Transverse colon (tissue), 4 donors: Measurements from ENCODE around the gene SCLT1. TPM values are rescaled to one million over a fixed set of nuclear protein-coding genes. Genes with fewer than 3 reads are reported as not detected.

ENCODE experiments used
- DNase-seq: peaks from one replicate; pipeline ENCODE4 v3.0.0-alpha.2; 2019
- H3K27ac ChIP-seq, 4 donors: fragments of 200-600 bp; sonication (generic); 2 replicates each; pipeline ENCODE4 v1.5.1; 2016 to 2018; ENCODE audit warnings: inconsistent platforms in 4 of 4
- H3K27me3 ChIP-seq: fragments of 200-600 bp; sonication (generic); 2 replicates; pipeline ENCODE4 v1.5.1; 2017; ENCODE audit warnings: inconsistent platforms
- H3K36me3 ChIP-seq, 4 donors: fragments of 200-600 bp; sonication (generic); 2 replicates each; pipeline ENCODE4 v1.5.1; 2017 to 2019; ENCODE audit warnings: inconsistent platforms in 4 of 4
- H3K4me1 ChIP-seq, 4 donors: fragments of 200-600 bp; sonication (generic); 2 replicates each; pipeline ENCODE4 v1.5.1; 2017 to 2020; ENCODE audit warnings: inconsistent platforms in 4 of 4
- H3K4me3 ChIP-seq, 4 donors: fragments of 200-600 bp; sonication (generic); 1 replicate in 1 of 4; 2 replicates in 3 of 4; pipeline versions ENCODE4 v1.5.1 to v1.6.1; 2017 to 2019; ENCODE audit warnings: inconsistent platforms in 4 of 4
- H3K9me3 ChIP-seq, 2 donors: fragments of 200-600 bp; sonication (generic); 2 replicates each; pipeline ENCODE4 v1.5.1; 2017 to 2019; ENCODE audit warnings: inconsistent platforms in 2 of 2
- CTCF ChIP-seq, 5 experiments: fragments of 200-600 bp in 3 of 5; fragments of 450-650 bp in 2 of 5; sonication (generic) in 3 of 5; IDR thresholded peaks; 1 replicate in 2 of 5; 2 replicates in 3 of 5; pipeline ENCODE4 v1.5.1; 2016 to 2017; ENCODE audit warnings: antibody characterized with exemption in 5 of 5, inconsistent platforms in 3 of 5, mild to moderate bottlenecking in 2 of 5, moderate library complexity in 1 of 5
- EP300 ChIP-seq: sonication (generic); formaldehyde crosslinking; IDR thresholded peaks from one replicate; pipeline ENCODE4 v1.6.1; 2017; ENCODE audit warnings: antibody characterized with exemption, low read depth
- POLR2A ChIP-seq: fragments of 450-650 bp; IDR thresholded peaks from one replicate; pipeline ENCODE4 v1.6.1; 2016; ENCODE audit warnings: antibody characterized with exemption, mild to moderate bottlenecking, moderate library complexity
- POLR2AphosphoS5 ChIP-seq, 3 donors: sonication (generic); formaldehyde crosslinking; IDR thresholded peaks; one replicate each; pipeline ENCODE4 v1.6.1; 2016; ENCODE audit warnings: antibody characterized with exemption in 3 of 3
- WGBS, 2 donors: methylation state at CpG; one replicate each; pipeline ENCODE4 v1.1.5; 2018; ENCODE audit warnings: low coverage in 1 of 2; 5-methylcytosine and 5-hydroxymethylcytosine counted together
- in situ Hi-C, 4 donors: fragments of 200-750 bp; cut with MboI; loops; one replicate each; pipeline versions ENCODE4 v1.15.0 to v1.15.1; 2017; ENCODE audit warnings: low sequenced_read_pairs in 3 of 4, low pct_ligation_motif_present in 1 of 4, low pct_unique_long_range_greater_than_20kb in 1 of 4
- intact Hi-C: fragments of 100-400 bp; cut with DNase I; formaldehyde crosslinking; loops from one replicate; pipeline ENCODE4 v1.15.1; 2023; ENCODE audit warnings: low total_unique reads
- total RNA-seq, 4 donors: library from RNA; depleted of rRNA; stranded (reverse); fragments of >200 nt; gene quantifications; one replicate each; pipeline ENCODE4 v1.1.0, GENCODE V29; 2016

SCLT1 gene
- total RNA-seq, 4 donors from 2014 or later: 10.1 to 29.9 (median 14.3) TPM

- H3K27ac ChIP-seq: no peak overlapping the region
- no peaks in the 10 kb centered on the region for H3K27me3 ChIP-seq
- in situ Hi-C loops: no loop called here
- peaks cover 23 to 33% of the 10 kb centered on the region in 2 donors for H3K9me3 ChIP-seq
- DNase-seq: no peak
- intact Hi-C loops: loop anchor here (10.0 kb wide), 1 partner anchor 50 kb away; no protein-coding TSS in a partner anchor
- no peaks in the 10 kb centered on the region for H3K36me3 ChIP-seq
- no peak for TF ChIP-seq POLR2A
- TF ChIP-seq POLR2AphosphoS5 (IDR thresholded peaks at IDR 0.05): no peak
- TF ChIP-seq CTCF (IDR thresholded peaks at IDR 0.05): no peak
- TF ChIP-seq EP300: no peak
- H3K4me1 ChIP-seq: no peaks in the 10 kb centered on the region
- H3K4me3 ChIP-seq: no peak overlapping the region
- WGBS, 2 donors: 90 to 94% methylated on average over 2 to 5 of the region's 5 CpGs
These were observed 78.5 kb downstream of the SCLT1 start for GRCh38 chr4:129014566-129015509.

GRCh38 chr4:129008096-129008495 lies 85.2 kb downstream of the SCLT1 start:
- Histone ChIP-seq H3K9me3 (peaks cover 37 to 42% of the 10 kb centered on the region in 2 donors), H3K27ac (no peak overlapping the region), H3K4me3 (no peak overlapping the region), H3K36me3 (no peaks in the 10 kb centered on the region), H3K4me1 (no peaks in the 10 kb centered on the region), H3K27me3 (no peaks in the 10 kb centered on the region)
- intact Hi-C loops: no loop called here
- WGBS, 2 donors: 95 to 96% methylated on average over 4 of the region's 4 CpGs
- in situ Hi-C loops: no loop called here
- DNase-seq: no peak
- TF ChIP-seq CTCF (IDR thresholded peaks at IDR 0.05) (no peak), POLR2AphosphoS5 (IDR thresholded peaks at IDR 0.05) (no peak), EP300 (no peak), POLR2A (no peak)

GRCh38 chr4:128986908-128987307 lies 106.4 kb downstream of the SCLT1 start:
- in situ Hi-C loops (no loop called here), intact Hi-C loops (no loop called here)
- no peak overlapping the region for H3K4me3 ChIP-seq
- H3K36me3 ChIP-seq: peaks cover 0 to 6% (median 0%) of the 10 kb centered on the region in 4 donors
- H3K27ac ChIP-seq: no peak overlapping the region
- WGBS, 2 donors: 93 to 100% methylated on average over 2 to 4 of the region's 4 CpGs
- peaks cover 0 to 4% of the 10 kb centered on the region in 2 donors for H3K9me3 ChIP-seq
- H3K4me1 ChIP-seq: no peaks in the 10 kb centered on the region
- DNase-seq: no peak
- H3K27me3 ChIP-seq: no peaks in the 10 kb centered on the region
- TF ChIP-seq POLR2A: no peak
- no peak for TF ChIP-seq EP300
- no peak for TF ChIP-seq POLR2AphosphoS5 (IDR thresholded peaks at IDR 0.05)
- TF ChIP-seq CTCF (IDR thresholded peaks at IDR 0.05): no peak

GRCh38 chr4:128986019-128986418 lies 107.3 kb downstream of the SCLT1 start:
- H3K27me3 ChIP-seq: no peaks in the 10 kb centered on the region
- in situ Hi-C loops: no loop called here
- no peak overlapping the region for H3K4me3 ChIP-seq
- TF ChIP-seq POLR2AphosphoS5 (IDR thresholded peaks at IDR 0.05): no peak
- no peak for TF ChIP-seq CTCF (IDR thresholded peaks at IDR 0.05)
- TF ChIP-seq EP300: no peak
- no peak for TF ChIP-seq POLR2A
- no peaks in the 10 kb centered on the region for H3K4me1 ChIP-seq
- H3K9me3 ChIP-seq: peaks cover 0 to 4% of the 10 kb centered on the region in 2 donors
- intact Hi-C loops: no loop called here
- H3K27ac ChIP-seq: no peak overlapping the region
- peaks cover 0 to 6% (median 0%) of the 10 kb centered on the region in 4 donors for H3K36me3 ChIP-seq
- DNase-seq: no peak
- WGBS, 2 donors: 88 to 100% methylated on average over 1 to 2 of the region's 2 CpGs
